Uterus (tissue), 2 donors: ENCODE data around the gene ATP13A3.

Experiments used
- POLR2A ChIP-seq, 2 donors: fragments of 450-650 bp; IDR thresholded peaks; one replicate each; pipeline ENCODE4 v1.6.1; 2016; ENCODE audit warnings: antibody characterized with exemption in 2 of 2, mild to moderate bottlenecking in 1 of 2, moderate library complexity in 1 of 2
- TF ChIP-seq, protein P1 (sequence below), 4 experiments: fragments of 200-600 bp in 2 of 4; fragments of 450-650 bp in 2 of 4; sonication (generic) in 2 of 4; IDR thresholded peaks; one replicate each; pipeline ENCODE4 v1.5.1; 2016 to 2019; ENCODE audit warnings: antibody characterized with exemption in 4 of 4, mild to moderate bottlenecking in 2 of 4, moderate library complexity in 1 of 4

DNA sequence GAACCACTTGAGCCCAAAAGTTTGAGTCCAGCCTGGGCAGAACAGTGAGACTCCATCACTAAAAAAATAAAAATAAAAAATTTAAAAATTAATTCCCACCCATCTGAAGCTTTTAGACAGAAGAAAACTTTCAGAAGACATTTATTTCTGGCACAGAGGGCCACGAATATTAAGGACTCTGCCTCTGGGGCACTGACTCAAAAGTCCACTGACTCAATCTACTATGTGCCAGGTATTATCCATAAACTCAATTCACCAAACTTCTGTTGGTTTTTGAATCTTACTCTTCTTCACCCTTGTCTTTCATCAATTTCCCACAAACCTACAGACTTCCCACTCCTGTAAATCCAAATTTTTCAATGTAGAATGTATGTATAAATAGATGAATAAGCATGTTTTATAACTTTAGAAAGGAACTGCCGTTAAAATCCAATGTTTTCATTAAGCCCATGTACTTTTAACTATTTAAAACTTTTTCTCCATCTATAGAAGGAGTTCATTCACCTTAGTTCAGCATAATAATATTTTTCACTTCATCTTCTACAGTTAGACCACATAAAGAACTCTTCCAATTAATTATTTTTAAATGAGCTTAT is 19.9 kb downstream of the ATP13A3 start:
- TF ChIP-seq, protein P1, sequence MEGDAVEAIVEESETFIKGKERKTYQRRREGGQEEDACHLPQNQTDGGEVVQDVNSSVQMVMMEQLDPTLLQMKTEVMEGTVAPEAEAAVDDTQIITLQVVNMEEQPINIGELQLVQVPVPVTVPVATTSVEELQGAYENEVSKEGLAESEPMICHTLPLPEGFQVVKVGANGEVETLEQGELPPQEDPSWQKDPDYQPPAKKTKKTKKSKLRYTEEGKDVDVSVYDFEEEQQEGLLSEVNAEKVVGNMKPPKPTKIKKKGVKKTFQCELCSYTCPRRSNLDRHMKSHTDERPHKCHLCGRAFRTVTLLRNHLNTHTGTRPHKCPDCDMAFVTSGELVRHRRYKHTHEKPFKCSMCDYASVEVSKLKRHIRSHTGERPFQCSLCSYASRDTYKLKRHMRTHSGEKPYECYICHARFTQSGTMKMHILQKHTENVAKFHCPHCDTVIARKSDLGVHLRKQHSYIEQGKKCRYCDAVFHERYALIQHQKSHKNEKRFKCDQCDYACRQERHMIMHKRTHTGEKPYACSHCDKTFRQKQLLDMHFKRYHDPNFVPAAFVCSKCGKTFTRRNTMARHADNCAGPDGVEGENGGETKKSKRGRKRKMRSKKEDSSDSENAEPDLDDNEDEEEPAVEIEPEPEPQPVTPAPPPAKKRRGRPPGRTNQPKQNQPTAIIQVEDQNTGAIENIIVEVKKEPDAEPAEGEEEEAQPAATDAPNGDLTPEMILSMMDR (IDR thresholded peaks at IDR 0.05) = no peak
- no peak for TF ChIP-seq POLR2A (IDR thresholded peaks at IDR 0.05)
